ENCODE measurements around the gene FNDC3B.

Gene FNDC3B

GRCh38 chr3:172166890-172167289, 127.5 kb downstream of the FNDC3B start:
- DNase-seq (ENCODE audit: low read depth in 3 of 3) = no peak

GRCh38 chr3:172167892-172168648, 128.7 kb downstream of the FNDC3B start:
- no peak for DNase-seq (ENCODE audit: low read depth in 3 of 3)

- DNase-seq (ENCODE audit: low read depth in 3 of 3) = no peak
Measured at GRCh38 chr3:172170073-172170709, 130.8 kb downstream of the FNDC3B start.

- DNase-seq (ENCODE audit: low read depth in 3 of 3) = no peak
Measured at GRCh38 chr3:172170841-172171240, 131.5 kb downstream of the FNDC3B start.

- no peak for DNase-seq (ENCODE audit: low read depth in 3 of 3)
Measured at GRCh38 chr3:172171396-172172075, 132.2 kb downstream of the FNDC3B start.

GRCh38 chr3:172173316-172174254, 134.2 kb downstream of the FNDC3B start:
- no peak for DNase-seq (ENCODE audit: low read depth in 3 of 3)

- no peak for DNase-seq (ENCODE audit: low read depth in 3 of 3)
Measured at GRCh38 chr3:172174513-172175253, 135.3 kb downstream of the FNDC3B start.

- DNase-seq (ENCODE audit: low read depth in 3 of 3) = no peak
Measured at GRCh38 chr3:172175254-172175599, 135.8 kb downstream of the FNDC3B start.

GRCh38 chr3:172176061-172176770, 136.8 kb downstream of the FNDC3B start:
- no peak for DNase-seq (ENCODE audit: low read depth in 3 of 3)

GRCh38 chr3:172177046-172177445, 137.7 kb downstream of the FNDC3B start:
- no peak for DNase-seq (ENCODE audit: low read depth in 3 of 3)

GRCh38 chr3:172177803-172178316, 138.5 kb downstream of the FNDC3B start:
- no peak for DNase-seq (ENCODE audit: low read depth in 3 of 3)

- DNase-seq (ENCODE audit: low read depth in 3 of 3) = no peak
Measured at GRCh38 chr3:172179680-172180399, 140.5 kb downstream of the FNDC3B start.

- no peak for DNase-seq (ENCODE audit: low read depth in 3 of 3)
Measured at GRCh38 chr3:172180473-172180872, 141.1 kb downstream of the FNDC3B start.

- DNase-seq (ENCODE audit: low read depth in 3 of 3) = no peak
Measured at GRCh38 chr3:172181932-172182586, 142.7 kb downstream of the FNDC3B start.

- DNase-seq (ENCODE audit: low read depth in 3 of 3) = no peak
Measured at GRCh38 chr3:172182797-172183196, 143.4 kb downstream of the FNDC3B start.

- no peak for DNase-seq (ENCODE audit: low read depth in 3 of 3)
Measured at GRCh38 chr3:172184106-172184822, 144.9 kb downstream of the FNDC3B start.

- DNase-seq (ENCODE audit: low read depth in 3 of 3) = no peak
Measured at GRCh38 chr3:172185907-172186306, 146.5 kb downstream of the FNDC3B start.

GRCh38 chr3:172186607-172187006, 147.2 kb downstream of the FNDC3B start:
- no peak for DNase-seq (ENCODE audit: low read depth in 3 of 3)

Measured in stimulated activated CD4-positive, alpha-beta T cell treated with anti-CD3 and anti-CD28 coated beads, TNF-alpha, amount 100 ng/mL, for 48 hours (primary cell).